Measurements from ENCODE around the gene RPL3. TPM values are rescaled to one million over a fixed set of nuclear protein-coding genes. Genes with fewer than 3 reads are reported as not detected.

Gene RPL3
- total RNA-seq, 1 experiment from 2014 or later, result 1,117 TPM

- ChIA-PET CTCF (no interaction called here), POLR2A (ENCODE audit: low non-redundant PET) (no interaction called here)
- intact Hi-C loops (cut with micrococcal nuclease; ENCODE audit: unreplicated experiment), result no loop called here
- TF ChIP-seq EZH2 (IDR thresholded peaks at IDR 0.05; ENCODE audit: borderline replicate concordance, low read depth, low read length, poor library complexity, severe bottlenecking), result no peak
- TF ChIP-seq CTCF (conservative IDR thresholded peaks at IDR 0.05; ENCODE audit: low read depth, low read length), result no peak
- BruUV-seq (replicated peaks), result no TSS peak
- no peaks in the 10 kb centered on the region for H3K27me3 ChIP-seq (replicated peaks; ENCODE audit: insufficient read depth, low read depth, low read length, poor library complexity)
- H3K36me3 ChIP-seq (ENCODE audit: insufficient read depth, low read length, poor library complexity, severe bottlenecking), result no peaks in the 10 kb centered on the region
- H3K4me3 ChIP-seq (ENCODE audit: low read depth, low read length, poor library complexity, severe bottlenecking), result no peak overlapping the region
- DNase-seq (ENCODE audit: low spot score), result peak; percentile 30
- H3K27ac ChIP-seq (ENCODE audit: low read depth, low read length, poor library complexity, severe bottlenecking), result peak overlapping the region; percentile 32
- H3K9me3 ChIP-seq (ENCODE audit: low read depth, low read length, poor library complexity, severe bottlenecking), result no peaks in the 10 kb centered on the region
- H3K4me1 ChIP-seq (ENCODE audit: insufficient read depth, low read length, poor library complexity, severe bottlenecking), result peaks cover 21% of the 10 kb centered on the region
Measured at GRCh38 chr22:39351689-39352214, 32.3 kb upstream of the RPL3 start.

GRCh38 chr22:39350757-39351688 is 31.6 kb upstream of the RPL3 start:
- Histone ChIP-seq H3K27ac (ENCODE audit: low read depth, low read length, poor library complexity, severe bottlenecking) (peak overlapping the region; percentile 32), H3K4me1 (ENCODE audit: insufficient read depth, low read length, poor library complexity, severe bottlenecking) (peaks cover 21% of the 10 kb centered on the region), H3K27me3 (replicated peaks; ENCODE audit: insufficient read depth, low read depth, low read length, poor library complexity) (no peaks in the 10 kb centered on the region), H3K36me3 (ENCODE audit: insufficient read depth, low read length, poor library complexity, severe bottlenecking) (no peaks in the 10 kb centered on the region), H3K4me3 (ENCODE audit: low read depth, low read length, poor library complexity, severe bottlenecking) (peak overlapping the region; percentile 68), H3K9me3 (ENCODE audit: low read depth, low read length, poor library complexity, severe bottlenecking) (no peaks in the 10 kb centered on the region)
- intact Hi-C loops (cut with micrococcal nuclease; ENCODE audit: unreplicated experiment), result no loop called here
- BruUV-seq (replicated peaks), result no TSS peak
- ChIA-PET CTCF (no interaction called here), POLR2A (ENCODE audit: low non-redundant PET) (no interaction called here)
- DNase-seq (ENCODE audit: low spot score), result no peak
- no peak for TF ChIP-seq CTCF (conservative IDR thresholded peaks at IDR 0.05; ENCODE audit: low read depth, low read length)
- TF ChIP-seq EZH2 (IDR thresholded peaks at IDR 0.05; ENCODE audit: borderline replicate concordance, low read depth, low read length, poor library complexity, severe bottlenecking), result no peak

- peak within 1 kb of the TSS; percentile 68 for H3K4me3 ChIP-seq (ENCODE audit: low read depth, low read length, poor library complexity, severe bottlenecking)
- intact Hi-C loops (cut with micrococcal nuclease; ENCODE audit: unreplicated experiment), result no loop called here
- H3K36me3 ChIP-seq (ENCODE audit: insufficient read depth, low read length, poor library complexity, severe bottlenecking), result no peaks in the 10 kb centered on the region
- ChIA-PET POLR2A (ENCODE audit: low non-redundant PET) (interaction anchor here (0.5 to 0.6 kb wide), 2 partner anchors 31 to 302 kb away, joined by 3 to 10 read pairs; partner anchors contain the start of gene RPL3), CTCF (interaction anchor here (0.6 to 1.5 kb wide), 3 partner anchors 23 to 179 kb away, joined by 3 to 4 read pairs (median 3); no protein-coding TSS in a partner anchor)
- H3K9me3 ChIP-seq (ENCODE audit: low read depth, low read length, poor library complexity, severe bottlenecking), result no peaks in the 10 kb centered on the region
- H3K27ac ChIP-seq (ENCODE audit: low read depth, low read length, poor library complexity, severe bottlenecking), result peak within 1 kb of the TSS; percentile 76
- TF ChIP-seq EZH2 (IDR thresholded peaks at IDR 0.05; ENCODE audit: borderline replicate concordance, low read depth, low read length, poor library complexity, severe bottlenecking), result no peak
- TF ChIP-seq CTCF (conservative IDR thresholded peaks at IDR 0.05; ENCODE audit: low read depth, low read length), result no peak
- DNase-seq (ENCODE audit: low spot score), result peak; percentile 23
- no peaks in the 10 kb centered on the region for H3K27me3 ChIP-seq (replicated peaks; ENCODE audit: insufficient read depth, low read depth, low read length, poor library complexity)
- BruUV-seq (replicated peaks), result no TSS peak
- H3K4me1 ChIP-seq (ENCODE audit: insufficient read depth, low read length, poor library complexity, severe bottlenecking), result peaks cover 21% of the 10 kb centered on the region
Measured at GRCh38 chr22:39349967-39350726, 30.7 kb upstream of the RPL3 start, which contains the start of gene SYNGR1. TSS of gene SYNGR1 (plus strand) at chr22:39349991. CDS start at chr22:39350011, 20 bp downstream.

All from A673 (cell line).